Cerebellar cortex (tissue), 1 donor: ENCODE data around the gene PARN.
"Not testable (repeated sequence)": the region's sequence is repeated elsewhere in the genome, so short reads cannot be mapped to it uniquely, and the experiment has no call there.

Experiments
- DNase-seq: peaks from one replicate; pipeline ENCODE4 v3.0.0-alpha.2; 2015; ENCODE audit warnings: low spot score

Gene PARN

GRCh38 chr16:14574698-14575415, 55.2 kb downstream of the PARN start:
- not testable (repeated sequence) for DNase-seq

GRCh38 chr16:14572535-14572934, 57.5 kb downstream of the PARN start:
- no peak for DNase-seq

DNA sequence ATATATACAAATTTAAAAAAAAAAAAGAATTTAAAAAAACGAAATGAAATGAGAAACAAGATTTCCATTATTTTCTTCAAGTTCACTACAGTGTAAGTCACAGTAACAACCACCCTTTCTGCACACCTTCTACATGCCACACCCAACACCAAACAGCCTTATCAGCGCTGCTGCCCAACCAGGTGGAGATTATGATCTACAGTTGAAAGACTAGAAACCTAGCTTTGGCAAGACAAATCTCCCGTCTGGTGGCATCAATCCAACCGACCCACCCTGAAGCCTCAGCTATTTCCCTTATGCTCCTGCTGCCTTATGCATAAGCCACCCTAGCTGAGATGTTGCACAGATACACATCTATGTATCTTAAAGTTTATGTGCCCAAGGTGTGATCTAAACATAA, 60.8 kb downstream of the PARN start:
- DNase-seq = no peak

DNA sequence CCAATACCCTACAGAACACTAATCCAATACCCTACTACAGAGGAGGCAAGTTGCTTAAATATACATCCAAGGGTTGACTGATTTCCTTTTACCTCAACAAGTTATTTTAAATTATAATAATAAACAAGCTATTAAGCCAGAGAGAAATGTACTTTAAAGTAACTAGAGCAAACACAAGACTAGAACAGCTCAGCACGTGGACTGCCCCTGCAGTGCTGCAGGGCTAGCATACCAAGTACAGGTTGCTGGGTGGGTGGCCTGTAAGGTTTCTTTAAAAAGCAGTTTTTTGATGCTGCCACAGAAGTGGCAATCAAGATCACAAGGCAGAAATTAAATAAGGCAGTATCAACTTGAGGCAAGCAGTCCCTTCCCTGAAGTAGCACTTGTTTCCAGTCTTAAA, 63.5 kb downstream of the PARN start:
- no peak for DNase-seq

DNA sequence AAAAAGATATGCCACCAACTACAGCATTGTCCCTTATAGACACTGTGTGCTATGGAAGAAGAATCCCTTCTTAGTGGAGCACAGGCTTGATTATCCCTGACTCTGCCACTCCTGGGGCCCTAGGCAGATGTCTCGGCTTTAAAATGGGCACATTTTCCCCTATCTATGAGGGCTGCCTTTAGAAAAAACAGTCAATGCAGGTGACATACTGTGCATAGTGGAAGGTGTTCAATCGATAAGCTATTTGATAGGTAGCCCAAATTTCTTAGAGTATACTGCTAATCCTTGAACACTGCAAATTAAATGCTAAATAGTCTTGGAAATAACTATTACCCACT, 64.4 kb downstream of the PARN start:
- DNase-seq = no peak

- no peak for DNase-seq
Measured at GRCh38 chr16:14564861-14565687, 65.0 kb downstream of the PARN start.

DNA sequence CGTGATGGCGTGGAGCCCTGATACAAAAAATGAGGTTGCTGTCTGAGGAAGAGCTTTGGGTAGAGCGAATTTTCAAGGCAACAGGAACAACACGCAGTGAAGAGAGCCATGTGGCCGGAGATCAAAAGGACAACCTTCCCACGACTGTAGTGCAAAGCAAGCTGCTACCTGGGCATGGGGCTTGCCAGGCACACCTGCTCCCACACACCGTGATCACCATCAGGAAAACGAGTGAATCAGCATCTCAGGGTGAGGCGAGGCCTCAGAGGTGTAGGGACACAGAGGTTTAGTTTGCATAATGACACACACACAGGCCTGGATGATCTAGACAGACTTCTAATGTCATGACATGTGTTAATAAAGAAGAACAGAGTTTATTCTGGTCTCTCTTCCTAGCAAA, 65.7 kb downstream of the PARN start:
- no peak for DNase-seq

DNA sequence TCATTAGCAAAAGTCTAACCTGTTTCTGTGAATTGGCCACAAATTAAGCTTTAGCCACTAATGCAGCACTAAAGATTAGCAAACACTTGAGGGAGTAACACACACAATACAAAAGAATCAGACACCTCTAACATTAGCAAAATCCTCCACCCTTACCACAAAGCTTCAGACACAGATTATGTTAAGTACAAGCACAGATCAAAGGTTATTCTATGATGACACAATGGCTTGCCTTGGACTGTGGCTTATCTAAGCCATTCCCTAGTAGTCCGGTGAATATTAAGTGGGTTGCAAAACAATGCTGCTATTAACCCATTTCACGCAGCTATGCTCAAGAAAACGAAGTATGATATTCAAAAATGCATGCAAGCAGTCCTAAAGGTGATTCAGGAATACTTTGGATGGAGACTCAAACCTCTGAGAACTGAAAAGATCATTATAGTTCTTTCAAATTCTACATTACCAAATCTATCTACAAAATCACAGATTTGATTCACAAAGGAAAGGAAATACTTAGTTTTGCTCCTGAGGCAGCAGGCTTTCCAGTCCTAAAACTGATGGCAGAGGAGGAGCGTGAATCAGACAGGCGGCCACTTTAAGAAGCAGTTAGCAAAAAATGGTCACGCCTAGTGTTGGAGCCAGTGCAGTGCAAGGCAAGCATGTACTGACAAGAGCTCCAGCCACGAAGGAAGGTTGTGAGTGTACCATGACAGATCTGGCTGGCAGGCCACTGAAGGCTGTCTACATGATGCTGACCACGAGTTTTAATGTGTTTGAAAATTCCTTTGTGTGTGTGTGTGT, 67.2 kb downstream of the PARN start:
- no peak for DNase-seq

DNA sequence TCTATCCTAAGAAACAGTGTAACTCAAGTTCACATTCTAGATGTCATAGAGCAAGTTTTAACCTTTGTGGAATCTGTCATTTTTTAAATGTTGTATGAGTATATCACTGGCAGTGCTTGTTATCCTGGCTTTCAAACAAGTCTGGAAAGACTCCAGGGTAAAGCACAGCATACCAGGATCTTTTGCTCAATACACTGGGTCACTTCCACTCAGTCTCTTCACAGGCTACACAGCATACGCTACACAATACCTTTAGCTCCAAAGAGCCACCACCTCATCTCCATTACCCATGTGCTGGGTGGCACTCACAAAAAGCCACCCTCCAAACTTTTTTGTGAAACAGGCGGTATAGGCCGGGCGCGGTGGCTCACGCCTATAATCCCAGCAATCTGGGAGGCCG, 69.5 kb downstream of the PARN start:
- DNase-seq = no peak

DNA sequence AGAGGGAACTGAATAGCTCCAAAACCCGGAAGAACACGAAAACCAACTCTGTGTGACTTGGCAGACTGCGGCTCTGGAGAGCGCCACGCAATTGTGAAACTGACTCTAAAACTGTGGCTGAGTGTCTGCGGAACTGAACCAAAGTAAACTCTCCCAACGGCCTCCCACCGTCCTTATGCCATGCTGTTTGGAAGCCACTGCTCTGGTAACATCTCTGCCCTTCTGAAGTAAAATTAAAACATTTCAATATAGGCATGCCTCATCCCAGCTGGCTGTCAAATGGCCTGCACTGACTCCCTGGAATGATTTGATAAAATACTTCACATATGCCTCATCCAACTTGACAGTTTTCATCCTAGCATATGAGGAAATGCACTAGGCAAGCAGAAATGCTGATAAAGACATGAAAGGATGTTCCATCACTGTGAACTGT, 70.2 kb downstream of the PARN start:
- DNase-seq = no peak

GRCh38 chr16:14553447-14553846, 76.6 kb downstream of the PARN start:
- no peak for DNase-seq

GRCh38 chr16:14549789-14550153, 80.3 kb downstream of the PARN start:
- no peak for DNase-seq

GRCh38 chr16:14548933-14549788, 80.9 kb downstream of the PARN start:
- no peak for DNase-seq

DNA sequence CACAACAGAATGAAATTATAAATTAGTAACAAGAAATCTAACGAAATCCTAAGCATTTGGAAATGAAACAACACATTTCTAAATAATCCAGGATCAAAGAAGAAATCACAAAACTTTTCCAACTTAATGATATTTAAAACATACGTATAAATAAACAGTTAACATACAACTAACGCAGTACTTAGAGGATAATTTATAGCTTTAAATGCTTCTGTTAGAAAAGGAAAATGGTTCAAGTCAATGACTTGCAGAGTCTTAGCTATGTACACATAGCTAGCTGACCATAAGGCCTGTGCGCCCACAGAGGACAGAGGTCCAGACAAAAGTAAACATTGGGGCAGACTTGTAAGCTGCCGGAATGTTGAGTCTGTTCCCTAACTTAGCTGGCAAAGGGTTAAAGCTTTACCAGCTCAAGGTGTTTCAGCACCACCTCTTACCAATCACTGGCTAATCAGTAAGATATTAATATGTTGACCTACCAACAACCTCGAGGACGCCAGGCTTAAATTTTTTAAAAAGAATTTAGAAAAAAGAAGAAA, 84.6 kb downstream of the PARN start:
- no peak for DNase-seq

DNA sequence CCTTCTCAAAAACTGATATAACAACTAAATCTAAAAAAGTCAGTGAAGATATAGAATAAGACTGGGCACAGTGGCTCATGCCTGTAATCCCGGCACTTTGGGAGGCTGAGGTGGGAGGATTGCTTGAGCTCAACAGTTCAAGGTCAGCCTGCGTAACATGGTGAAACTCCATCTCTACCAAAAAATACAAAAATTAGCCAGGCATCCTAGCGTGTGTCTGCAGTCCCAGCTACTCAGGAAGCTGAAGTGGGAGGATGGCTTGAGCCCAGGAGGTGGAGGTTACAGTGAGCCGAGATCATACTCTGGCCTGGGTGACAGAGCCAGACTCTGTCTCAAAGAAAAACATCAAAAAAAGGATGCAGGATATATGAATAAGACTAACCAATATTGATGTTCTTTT, 85.2 kb downstream of the PARN start:
- DNase-seq = not testable (repeated sequence)

- DNase-seq = no peak
Measured at GRCh38 chr16:14539631-14540030, 90.4 kb downstream of the PARN start.

GRCh38 chr16:14539156-14539555, 90.9 kb downstream of the PARN start:
- no peak for DNase-seq

DNA sequence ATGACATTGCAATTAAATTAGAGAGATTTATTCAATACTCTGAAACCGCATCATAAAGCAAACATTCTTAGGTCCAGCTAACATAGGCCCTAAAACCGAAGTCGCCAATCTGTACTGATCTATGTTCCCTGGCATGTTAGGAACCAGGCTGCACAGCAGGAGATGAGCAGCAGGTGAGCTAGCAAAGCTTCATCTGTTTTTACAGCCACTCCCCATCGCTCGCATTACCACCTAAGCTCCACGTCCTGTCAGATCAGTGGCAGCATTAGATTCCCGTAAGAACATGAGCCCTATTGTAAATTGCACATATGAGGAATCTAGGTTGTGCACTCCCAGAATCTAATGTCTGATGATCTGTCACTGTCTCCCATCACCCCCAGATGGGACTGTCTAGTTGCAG, 91.5 kb downstream of the PARN start:
- DNase-seq = no peak

DNA sequence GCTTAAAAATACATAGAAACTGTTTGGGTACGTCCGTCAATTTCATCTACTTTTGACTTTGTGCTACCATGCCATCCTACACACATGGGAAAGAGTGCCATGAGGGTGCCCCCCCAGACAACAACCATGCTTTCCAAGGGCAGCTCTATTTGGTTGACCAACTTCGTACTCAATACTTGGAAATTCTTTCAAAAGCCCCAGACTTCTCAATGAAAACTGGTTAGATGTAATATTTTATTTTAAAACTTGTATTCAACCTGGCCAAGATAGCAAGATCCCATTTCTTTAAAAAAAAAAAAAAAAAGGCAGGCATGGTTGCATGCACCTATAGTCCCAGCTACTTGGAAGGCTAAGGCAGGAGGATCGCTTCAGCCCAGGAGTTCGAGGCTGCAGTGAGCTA, 98.4 kb downstream of the PARN start:
- no peak for DNase-seq

DNA sequence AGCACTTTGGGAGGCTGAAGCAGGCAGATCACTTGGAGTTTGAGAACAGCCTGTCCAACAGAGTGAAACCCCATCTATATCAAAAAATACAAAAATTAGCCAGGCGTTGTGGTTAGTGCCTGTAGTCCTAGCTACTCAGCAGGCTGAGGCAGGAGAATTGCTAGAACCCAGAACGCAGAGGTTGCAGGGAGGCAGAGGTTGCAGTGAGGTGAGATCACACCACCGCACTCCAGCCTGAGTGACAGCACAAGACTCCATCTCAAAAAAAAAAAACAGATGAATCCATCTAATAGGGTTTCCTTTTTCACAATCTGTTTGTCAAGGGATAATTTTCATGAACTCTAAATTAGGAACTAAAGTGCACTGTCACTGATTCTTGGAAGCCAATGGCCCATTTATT, 99.0 kb downstream of the PARN start:
- no peak for DNase-seq

- DNase-seq = no peak
Measured at GRCh38 chr16:14530046-14530445, 100.0 kb downstream of the PARN start.
